Gastroesophageal sphincter (tissue), 3 donors: ENCODE measurements around the gene MEIKIN.

Experiments used
- EP300 ChIP-seq: sonication (generic); formaldehyde crosslinking; IDR thresholded peaks from one replicate; pipeline ENCODE4 v1.6.1; 2017; ENCODE audit warnings: antibody characterized with exemption, mild to moderate bottlenecking
- TF ChIP-seq, protein P1 (sequence below), 4 experiments: fragments of 200-600 bp in 2 of 4; fragments of 450-650 bp in 2 of 4; sonication (generic) in 1 of 4; IDR thresholded peaks; one replicate each; pipeline ENCODE4 v1.5.1; 2017 to 2019; ENCODE audit warnings: antibody characterized with exemption in 4 of 4, mild to moderate bottlenecking in 2 of 4, moderate library complexity in 2 of 4

DNA sequence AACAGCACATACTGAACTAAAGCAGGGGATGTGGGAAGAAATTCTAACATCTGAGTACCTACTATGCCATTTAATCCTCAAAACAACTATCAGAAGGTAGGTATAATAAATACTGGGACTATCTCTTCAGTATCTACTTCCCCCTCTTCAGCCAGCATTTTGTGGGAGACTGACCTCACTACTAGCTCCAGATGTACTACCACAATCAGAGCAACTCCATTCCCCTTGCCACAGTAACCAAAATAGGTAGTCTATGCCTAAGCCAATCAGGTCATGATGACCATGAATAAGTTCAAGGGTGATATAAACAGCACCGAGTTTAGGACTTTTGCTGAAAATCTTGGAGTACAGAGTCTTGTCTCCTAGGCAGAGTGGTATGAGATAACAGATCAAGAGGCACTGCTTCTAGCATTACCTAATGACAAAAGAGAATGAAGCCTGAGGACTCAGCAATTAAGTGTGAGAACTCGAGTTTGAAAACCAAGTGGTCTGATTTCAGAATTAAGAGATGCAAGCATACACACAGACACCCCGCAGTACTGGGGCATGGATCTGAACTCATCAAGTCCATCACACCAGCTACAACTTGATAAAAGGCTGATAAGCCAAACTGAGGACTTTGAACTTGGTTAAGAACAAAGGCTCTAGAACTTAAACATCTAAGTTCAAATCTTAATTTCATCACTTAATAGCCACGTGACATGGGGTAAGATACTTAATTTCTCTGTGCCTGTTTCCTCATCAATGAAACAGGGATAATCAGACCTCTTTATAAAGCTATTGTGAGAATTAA is 158.4 kb downstream of the MEIKIN start:
- TF ChIP-seq, protein P1, sequence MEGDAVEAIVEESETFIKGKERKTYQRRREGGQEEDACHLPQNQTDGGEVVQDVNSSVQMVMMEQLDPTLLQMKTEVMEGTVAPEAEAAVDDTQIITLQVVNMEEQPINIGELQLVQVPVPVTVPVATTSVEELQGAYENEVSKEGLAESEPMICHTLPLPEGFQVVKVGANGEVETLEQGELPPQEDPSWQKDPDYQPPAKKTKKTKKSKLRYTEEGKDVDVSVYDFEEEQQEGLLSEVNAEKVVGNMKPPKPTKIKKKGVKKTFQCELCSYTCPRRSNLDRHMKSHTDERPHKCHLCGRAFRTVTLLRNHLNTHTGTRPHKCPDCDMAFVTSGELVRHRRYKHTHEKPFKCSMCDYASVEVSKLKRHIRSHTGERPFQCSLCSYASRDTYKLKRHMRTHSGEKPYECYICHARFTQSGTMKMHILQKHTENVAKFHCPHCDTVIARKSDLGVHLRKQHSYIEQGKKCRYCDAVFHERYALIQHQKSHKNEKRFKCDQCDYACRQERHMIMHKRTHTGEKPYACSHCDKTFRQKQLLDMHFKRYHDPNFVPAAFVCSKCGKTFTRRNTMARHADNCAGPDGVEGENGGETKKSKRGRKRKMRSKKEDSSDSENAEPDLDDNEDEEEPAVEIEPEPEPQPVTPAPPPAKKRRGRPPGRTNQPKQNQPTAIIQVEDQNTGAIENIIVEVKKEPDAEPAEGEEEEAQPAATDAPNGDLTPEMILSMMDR (IDR thresholded peaks at IDR 0.05): no peak
- TF ChIP-seq EP300: no peak
